H4 (cell line): ENCODE data around the gene CNTN1. TPM values are rescaled to one million over a fixed set of nuclear protein-coding genes. Genes with fewer than 3 reads are reported as not detected.

Source experiments
- DNase-seq: peaks from one replicate; pipeline ENCODE4 v3.0.0-alpha.2; 2015; ENCODE audit warnings: low spot score
- total RNA-seq: library from RNA; depleted of rRNA; stranded (reverse); fragments of >200 nt; shearing (Covaris generic); gene quantifications from 2 replicates; pipeline ENCODE4 v1.2.3, GENCODE V29; 2014

Gene CNTN1
- total RNA-seq, 1 experiment from 2014 or later = 3.7 TPM

DNA sequence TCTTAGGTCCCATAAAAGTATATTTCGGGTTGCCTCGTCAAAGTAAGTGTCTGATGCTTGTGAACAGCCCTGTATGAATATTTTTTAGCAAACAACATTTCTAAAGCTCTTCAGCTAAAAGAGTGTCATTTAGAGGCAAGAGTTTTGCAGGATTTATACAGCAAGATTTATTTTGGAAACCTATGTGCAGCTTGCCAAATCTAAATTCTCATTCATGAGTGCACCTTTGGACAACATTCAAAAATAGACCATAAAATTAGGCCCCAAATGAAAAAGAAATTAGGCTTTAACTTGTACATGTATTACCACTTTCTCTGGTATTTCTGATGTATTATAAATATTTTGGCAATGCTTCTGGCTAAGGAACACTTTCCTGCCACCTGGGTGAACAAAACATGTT is 271.5 kb downstream of the CNTN1 start:
- DNase-seq = no peak

DNA sequence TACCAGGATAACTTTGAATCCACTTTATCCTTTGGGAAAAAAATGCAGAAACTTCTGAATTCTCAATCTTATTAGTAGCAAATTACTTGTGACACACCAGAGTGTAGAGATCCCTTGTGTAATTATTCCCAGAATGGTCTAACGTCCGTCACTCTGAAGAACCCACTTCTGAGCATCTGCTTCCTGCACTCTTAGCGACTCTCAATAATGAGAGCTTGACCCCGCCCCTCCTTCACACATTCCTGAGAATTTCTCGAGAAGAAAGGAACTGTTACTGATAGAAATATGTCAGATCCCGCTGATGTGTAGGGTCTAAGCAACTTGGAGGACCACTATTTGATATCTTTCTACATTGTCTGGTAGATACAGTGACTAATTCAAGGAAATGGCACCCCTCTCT is 277.6 kb downstream of the CNTN1 start:
- DNase-seq = no peak

DNA sequence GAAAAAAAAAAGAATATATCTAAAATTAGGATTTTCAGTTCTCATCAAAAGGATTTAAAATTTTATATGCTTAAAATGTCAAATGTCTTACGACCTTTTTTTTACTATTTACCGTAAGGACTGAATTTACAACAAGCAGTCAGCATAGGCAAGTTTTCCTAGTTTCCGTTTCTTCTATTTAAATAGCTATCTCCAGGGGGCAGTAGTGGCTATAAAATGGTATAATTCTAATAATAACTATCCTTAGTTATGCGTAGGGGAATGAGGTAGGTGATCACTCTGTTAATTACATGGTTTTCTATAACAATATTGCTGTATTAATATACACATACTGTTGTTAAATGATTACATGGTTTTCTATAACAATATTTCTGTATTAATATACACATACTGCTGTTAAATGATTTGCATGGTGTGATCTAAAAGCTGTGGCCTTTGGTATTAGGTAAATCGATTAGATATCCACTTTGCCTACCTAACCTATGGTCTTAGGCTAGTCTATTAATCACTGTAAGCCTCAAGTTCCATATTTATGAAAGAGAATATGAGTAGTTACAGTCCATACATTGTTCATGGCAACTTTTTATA is 278.2 kb downstream of the CNTN1 start:
- DNase-seq = peak; percentile 6

DNA sequence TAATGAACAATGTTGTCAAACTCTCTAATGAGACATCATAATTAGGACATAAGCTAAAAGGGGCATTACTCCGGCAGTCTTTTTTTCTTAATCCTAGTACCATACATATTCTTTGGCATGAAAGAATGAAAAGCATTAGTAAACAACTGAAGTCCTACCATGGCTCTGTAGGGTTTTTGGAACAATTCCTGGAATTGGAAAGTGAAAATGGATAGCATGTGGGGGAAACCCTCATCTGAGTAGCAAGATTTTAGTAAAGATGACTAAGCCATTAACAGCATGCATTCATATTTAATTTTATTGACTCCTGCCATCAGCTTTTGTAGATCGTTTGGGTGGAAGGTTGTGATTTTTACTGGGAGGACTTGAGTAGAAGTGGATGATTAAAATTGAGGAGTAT is 279.7 kb downstream of the CNTN1 start:
- DNase-seq = peak; percentile 25

DNA sequence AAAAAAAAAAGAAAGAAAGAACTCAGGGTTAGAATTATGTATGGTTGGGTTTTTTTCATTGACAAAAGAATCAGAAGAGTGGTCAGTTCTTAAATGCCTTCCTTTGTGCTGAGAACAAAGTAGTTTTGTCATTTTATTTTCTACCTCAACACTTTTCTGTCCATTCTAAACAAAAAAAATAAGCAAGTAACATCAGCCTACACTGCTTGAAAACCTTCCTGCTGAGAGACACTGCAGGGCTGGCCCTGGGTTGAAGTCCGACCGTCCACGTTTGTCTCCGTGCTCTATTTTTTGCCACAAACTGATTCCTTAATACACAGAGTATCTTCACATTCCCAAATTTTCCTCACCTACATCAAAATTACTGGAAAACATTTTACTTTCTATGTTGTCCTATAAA is 284.3 kb downstream of the CNTN1 start:
- DNase-seq = no peak

DNA sequence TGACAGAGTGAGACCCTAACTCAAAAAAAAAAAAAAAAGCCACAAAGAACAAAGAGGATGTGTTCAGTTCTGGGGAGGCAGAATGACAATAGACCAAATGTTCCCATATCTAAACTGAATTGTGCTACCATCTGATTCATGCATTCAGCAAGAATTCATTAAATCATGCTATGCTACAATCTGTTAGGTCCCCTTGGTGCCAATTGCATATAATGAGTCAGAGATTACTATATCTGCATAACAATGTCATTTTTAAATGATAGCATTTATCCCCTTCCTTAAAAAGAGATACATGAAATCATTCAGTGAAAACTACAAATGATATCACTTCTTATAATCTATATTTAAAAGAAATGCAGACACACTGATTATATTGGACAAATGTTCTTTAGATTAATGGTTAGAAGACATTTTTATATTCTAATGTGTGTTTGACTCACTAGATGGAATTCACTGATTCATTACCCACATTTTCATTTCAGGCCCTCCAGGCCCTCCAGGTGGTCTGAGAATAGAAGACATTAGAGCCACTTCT is 288.3 kb downstream of the CNTN1 start:
- no peak for DNase-seq

DNA sequence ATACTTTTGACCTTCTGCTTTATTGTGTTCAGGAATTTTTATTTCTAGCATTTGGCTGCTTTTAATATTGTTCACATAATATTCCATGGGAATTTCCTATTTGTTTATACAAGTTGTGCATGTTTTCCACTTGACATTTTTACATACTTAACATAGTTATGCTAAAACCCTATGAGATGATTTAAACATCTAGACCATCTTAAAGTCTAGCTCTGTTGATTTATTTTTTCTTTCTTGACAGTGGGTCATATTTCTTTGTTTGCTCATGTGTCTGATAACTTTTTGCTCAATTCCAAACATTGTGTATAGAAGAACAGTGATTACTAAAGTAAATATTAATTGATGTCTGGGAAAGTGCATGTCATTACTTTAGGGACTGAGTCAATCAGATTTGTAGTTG is 293.8 kb downstream of the CNTN1 start:
- no peak for DNase-seq

DNA sequence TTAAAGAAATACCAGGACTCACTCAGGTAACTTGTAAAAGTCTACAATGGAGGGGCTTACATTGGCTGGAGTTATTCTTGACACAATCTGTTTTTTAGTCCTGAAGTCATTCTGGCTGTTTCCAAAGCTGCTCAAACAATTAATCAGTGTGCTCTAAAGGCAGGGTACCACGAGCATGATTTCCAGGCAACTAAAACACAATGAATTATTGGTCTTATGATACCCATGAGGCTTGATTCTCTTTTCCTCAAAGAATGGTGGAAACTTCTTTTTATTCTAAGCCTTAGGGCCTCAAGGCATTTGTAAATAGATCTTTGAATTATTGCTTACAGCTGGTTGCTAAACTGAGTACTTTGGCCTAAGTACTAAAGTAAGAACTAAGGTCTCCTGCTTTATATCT is 296.1 kb downstream of the CNTN1 start:
- DNase-seq = no peak

DNA sequence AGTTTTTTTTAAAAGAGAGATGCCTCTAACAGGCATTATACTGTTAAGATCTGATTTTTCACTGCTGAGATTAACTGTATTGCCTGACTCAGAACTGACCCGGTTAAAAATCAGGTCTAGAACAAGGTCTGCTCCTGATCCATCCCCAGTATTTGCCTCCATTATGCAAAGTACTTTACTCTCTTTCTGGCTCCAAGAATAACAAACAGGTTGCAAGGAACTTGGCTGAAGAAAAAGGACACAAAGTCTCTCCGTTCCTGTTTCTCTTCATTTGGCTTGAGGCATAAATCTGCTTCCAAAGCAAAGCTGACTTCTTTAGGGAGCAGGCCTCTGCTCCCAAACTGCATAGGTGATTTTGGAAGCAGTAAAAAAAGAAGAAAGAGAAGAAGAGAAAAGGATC is 296.6 kb downstream of the CNTN1 start:
- DNase-seq = no peak

DNA sequence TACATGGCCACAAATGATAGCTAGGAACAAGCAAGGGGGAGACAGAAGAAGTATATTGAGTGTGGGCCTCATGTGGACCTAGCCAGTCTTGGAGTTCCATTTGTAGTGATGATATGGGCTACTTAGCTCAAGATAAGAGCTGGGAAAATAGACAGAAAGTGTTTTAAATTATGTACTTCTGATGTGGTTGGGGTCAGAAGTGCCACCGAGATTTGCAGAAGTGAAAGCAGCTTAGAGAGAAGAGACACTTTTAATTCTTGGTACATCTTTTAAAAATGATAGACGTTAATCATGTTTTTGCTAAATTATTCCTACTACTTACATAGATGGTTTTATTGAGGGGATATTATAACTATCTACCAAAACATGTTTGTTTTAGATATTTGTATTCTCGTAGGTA is 297.5 kb downstream of the CNTN1 start:
- no peak for DNase-seq

DNA sequence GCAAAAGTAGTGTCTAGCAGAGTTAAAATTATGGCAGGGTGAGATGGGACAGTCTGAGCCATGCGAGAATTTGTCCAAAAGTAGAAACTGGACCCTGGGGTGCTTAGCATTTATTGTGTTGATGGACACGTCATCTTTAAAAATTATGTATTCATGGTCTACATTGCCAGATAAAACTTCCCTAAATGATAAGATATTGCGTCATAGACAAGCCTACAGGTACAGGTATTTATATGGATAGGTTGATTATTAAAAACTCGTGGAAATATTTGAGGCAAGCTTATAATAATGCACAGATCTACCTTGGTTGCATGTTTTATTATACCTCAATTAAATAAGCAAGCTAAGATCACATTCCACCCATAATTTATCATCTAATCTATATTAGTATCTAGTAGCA is 299.9 kb downstream of the CNTN1 start:
- DNase-seq = no peak

DNA sequence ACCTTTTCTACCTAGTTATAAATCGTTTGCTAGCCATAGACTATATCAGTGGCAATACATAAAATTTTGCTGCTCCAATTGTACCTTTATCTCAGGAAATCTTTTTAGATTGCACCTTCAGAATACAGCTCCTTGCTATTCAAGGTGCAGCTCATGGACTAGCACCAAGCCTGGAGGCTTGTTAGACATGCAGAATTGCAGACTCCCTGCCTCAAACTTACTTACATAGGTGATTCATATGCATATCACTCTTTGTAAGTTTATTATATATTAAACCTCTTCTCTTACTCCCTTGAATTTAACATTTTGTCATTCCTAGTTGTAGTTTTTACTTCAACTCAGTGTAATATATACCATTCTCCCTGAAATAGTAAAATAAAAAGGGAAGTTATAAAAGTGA is 300.4 kb downstream of the CNTN1 start:
- no peak for DNase-seq

DNA sequence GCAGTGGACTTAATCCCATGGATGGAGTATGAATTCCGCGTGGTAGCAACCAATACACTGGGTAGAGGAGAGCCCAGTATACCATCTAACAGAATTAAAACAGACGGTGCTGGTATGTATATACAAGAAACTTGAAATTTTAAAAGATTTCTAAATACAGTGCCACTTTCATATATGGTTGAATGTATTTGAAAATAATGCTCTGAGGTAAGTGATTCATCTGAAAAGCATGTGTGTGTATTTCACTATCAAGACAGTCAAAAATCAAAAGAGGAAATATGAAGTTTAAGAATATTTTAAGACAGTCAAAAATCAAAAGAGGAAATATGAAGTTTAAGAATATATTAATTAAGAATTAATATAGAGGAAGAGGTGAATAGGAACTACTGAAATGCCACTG is 300.9 kb downstream of the CNTN1 start:
- DNase-seq = no peak

DNA sequence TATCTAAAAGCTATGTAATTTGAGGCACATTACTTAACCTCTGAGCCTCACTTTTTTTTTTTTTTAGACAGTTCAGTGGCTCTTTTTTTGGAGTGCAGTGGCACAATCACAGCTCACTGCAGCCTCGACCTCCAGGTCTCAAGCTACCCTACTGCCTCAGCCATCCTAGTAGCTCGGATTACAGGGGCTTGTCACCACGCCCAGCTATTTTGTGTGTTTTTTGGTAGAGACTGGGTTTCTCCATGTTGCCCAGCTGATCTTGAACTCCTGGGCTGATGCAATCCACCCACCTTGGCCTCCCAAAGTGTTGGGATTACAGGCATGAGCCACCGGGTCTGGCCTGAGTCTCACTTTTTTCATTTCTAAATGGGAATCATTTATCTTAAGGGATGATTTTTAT is 303.9 kb downstream of the CNTN1 start:
- DNase-seq = no peak

DNA sequence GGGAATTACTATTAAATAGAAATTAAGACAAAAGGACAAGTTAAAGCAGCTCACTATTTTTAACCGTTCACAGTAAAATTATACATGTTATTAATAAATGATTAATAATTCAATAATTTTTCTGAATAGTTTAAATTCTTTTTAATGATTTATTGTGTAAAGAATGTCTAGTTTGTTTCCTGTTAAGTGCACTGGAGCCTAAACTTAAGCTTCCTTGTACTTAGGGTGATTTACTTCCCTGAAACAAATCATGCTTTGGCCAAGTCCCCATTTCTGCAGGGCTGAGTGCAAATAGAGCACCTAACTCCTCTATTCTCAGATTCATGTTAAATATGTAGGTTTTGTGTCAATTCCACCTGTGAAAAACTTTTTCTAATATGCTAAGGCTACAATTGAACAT is 307.0 kb downstream of the CNTN1 start:
- DNase-seq = no peak

DNA sequence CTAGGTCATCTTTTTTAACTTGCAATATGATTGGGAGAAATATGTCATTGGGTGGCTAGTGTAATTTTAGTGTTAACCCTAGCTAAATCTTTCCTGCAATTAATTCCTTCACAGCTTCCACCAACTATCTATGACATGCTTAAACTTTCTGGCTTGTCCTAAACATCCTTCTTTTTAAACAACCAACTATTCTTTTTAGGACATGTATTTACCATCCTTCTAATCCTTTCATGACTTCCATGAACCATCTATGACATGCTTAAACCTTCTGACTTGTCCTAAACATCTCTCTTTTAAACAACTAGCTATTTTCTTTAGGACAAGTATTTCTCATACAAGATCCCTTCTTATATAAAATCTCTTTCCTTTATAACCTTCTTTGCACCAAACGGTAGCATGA is 316.2 kb downstream of the CNTN1 start:
- no peak for DNase-seq

DNA sequence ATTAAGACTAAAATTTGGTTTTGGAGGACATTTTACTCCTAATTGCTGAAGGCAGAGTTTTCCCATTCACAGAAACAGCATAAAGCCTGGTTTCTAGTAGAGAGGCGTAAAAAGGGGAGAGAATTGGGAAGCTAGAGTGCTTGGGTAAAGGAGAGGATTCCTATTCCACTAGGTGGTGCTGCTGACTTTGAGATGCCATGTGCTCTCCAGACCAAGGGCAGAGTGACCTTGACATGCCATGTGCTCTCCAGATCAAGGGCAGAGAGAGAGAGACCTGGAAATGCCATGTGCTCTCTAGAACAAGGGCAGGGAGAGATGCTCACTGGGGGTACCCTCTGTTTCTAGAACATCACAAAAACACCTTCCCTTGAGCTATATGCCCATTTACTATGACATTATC is 319.7 kb downstream of the CNTN1 start:
- DNase-seq = peak; percentile 7

DNA sequence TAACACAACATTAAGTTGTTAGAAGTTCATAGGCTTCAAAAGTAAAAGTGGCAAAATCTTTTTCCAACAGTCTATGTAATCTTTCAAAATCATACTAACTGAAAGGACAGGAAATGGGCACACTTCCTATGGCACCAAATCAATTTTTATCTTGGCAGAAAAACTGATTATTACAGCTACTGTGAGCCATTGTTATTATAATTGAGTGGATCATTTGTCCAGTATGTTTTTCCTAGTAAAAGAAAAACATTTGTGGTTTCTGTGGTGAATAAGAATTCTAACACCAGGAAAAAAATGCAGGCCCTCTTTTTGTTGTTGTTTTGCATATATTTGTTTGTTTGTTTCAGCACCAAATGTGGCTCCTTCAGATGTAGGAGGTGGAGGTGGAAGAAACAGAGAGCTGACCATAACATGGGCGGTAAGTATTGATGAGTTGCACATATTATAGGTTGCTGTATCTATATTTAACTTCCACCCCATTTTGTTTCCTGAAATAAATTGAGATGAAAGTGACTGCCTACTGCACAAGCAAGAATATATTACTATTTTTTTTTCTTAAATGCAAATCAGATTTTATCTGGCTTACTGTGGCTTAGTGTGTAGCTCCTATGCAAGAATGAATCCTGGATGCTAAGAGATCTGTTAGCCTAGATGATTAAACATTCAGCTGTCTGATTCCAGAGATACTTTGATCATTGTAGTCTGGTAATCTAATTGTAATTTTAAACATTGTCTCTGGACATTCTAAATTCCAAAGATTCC is 321.8 kb downstream of the CNTN1 start:
- DNase-seq = no peak

DNA sequence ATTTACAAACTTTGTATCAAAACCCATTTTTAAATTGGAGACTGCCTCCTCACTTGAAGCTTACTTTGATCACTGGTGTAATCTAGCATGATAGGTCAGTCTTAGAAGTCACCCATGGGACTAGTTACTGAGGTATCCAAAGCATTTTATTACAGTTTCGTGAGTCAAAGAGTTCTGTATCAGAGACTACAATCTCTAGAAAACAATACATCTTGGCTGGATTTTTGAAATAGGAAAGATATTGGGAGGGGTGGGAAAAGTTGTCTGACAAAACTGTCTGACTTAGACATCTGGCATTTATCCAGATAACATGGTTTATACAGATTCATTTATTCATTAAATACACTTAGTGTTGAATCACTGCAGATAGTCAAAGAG is 322.4 kb downstream of the CNTN1 start:
- no peak for DNase-seq

DNA sequence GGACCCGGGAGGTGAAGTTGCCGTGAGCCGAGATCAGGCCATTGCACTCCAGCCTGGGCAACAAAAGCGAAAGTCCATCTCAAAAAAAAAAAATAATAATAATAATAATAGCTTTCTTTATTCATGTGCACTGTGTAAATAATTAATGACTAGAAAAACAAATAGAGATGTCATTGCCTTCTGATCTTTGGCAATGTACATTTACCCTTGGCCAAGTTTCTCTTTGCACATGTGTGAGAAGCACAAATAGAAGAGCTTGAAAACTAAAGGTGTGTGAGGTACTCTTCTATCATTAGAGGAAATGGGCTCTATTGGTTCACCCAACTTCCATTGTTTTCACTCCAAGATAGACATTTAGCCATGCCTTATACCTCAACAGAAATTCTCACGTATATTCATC is 325.8 kb downstream of the CNTN1 start:
- no peak for DNase-seq

DNA sequence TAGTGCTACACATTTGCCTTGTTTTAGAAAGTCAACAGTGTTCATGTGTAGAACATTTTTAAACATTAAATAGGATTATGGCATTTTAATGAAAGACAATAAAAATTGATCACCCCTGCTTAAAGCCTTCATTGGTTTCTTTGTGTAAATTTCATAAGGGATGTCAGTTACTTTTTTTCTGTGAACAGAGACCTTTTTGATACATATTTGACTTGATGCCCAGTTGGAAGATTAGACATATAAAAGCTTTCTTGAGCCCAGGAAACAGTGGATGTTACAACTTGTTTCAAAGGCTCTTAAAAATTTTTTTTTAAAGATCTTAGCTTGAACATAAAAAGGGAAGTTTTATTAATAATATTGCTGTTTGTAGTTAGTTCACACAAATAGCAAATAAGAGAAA is 327.2 kb downstream of the CNTN1 start:
- no peak for DNase-seq

DNA sequence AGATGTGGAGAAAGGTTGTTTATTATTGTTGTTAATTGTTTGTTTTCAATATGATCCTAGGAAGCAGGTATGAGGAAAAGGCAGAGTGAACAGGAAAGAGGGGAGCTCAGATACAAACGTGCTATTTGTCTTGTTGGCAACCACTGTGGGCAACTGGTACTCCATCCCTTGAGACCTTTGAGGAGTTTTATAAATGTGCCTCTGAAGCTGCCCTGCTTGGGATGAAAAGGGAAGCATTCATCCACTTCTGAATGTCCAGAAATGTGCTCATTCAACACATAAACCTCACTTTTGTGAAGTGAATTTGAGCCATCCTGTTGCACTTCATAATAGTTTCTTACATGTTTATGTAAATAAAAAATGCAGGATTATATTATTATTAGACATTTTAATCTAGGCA is 331.6 kb downstream of the CNTN1 start:
- no peak for DNase-seq

DNA sequence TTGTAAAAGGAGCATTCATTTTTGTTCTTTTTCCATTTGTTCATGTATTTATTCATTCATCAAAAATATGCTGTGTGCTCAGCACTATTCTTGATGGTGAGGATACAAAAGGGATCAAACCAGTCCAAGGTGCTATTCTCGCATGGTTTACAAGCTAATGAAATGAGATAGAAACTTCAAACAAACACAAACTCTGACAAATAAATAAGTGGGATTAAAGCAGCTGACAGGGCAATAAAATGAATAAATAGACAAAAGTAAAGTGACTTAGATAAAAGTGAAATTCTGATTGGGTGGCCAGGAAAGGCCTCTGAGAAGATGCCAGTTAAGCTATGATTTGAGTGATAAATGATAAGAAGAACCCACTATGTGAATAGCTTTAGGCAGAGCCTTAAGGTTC is 333.9 kb downstream of the CNTN1 start:
- DNase-seq = no peak

DNA sequence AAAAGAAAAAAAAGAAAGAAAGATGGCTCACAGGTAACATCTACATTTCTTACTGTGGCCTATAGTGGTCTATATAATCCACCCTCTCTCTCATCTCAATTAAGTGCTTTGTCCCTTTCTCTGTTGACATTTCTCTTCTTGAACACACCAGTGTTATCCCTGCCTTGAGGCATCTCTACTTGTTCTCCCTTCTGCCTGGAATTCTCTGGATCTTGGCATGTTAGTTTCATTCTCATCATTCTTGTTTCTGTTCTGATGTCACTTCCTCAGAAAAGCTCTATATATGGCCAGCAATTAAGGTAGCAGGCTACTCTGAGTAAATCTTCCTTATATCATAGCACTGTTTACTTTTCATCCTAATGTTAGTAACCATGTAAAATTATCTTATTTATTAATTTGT is 340.1 kb downstream of the CNTN1 start:
- DNase-seq = no peak
